Epithelial cell of proximal tubule (primary cell): ENCODE results near the gene FBN3. TPM values are rescaled to one million over a fixed set of nuclear protein-coding genes. Genes with fewer than 3 reads are reported as not detected.

Experiments
- DNase-seq: peaks from one replicate; pipeline ENCODE4 v3.0.0-alpha.2; 2011; ENCODE audit warnings: low read depth
- H3K4me3 ChIP-seq: 2 replicates; pipeline ENCODE4 v1.5.1; 2011; ENCODE audit warnings: low read depth, mild to moderate bottlenecking, low read length
- CTCF ChIP-seq: conservative IDR thresholded peaks from 2 replicates; pipeline ENCODE4 v1.5.1; 2012; ENCODE audit warnings: low read depth, mild to moderate bottlenecking, low read length
- total RNA-seq: library from RNA; depleted of rRNA; stranded (reverse); fragments of >200 nt; gene quantifications from 2 replicates; pipeline ENCODE4 v1.2.3, GENCODE V29; 2015

Gene FBN3
- total RNA-seq, 1 donor from 2014 or later = 0.06 TPM

- H3K4me3 ChIP-seq = no peak overlapping the region
- DNase-seq = no peak
- no peak for TF ChIP-seq CTCF
Measured at GRCh38 chr19:8084152-8084551, 65.2 kb downstream of the FBN3 start.

- no peak for DNase-seq
- no peak for TF ChIP-seq CTCF
- no peak overlapping the region for H3K4me3 ChIP-seq
Measured at GRCh38 chr19:8083141-8083540, 66.3 kb downstream of the FBN3 start.

- TF ChIP-seq CTCF = no peak
- no peak overlapping the region for H3K4me3 ChIP-seq
- no peak for DNase-seq
Measured at GRCh38 chr19:8081569-8082550, 67.5 kb downstream of the FBN3 start.

GRCh38 chr19:8080832-8081231, 68.6 kb downstream of the FBN3 start:
- no peak for DNase-seq
- H3K4me3 ChIP-seq = no peak overlapping the region
- no peak for TF ChIP-seq CTCF

GRCh38 chr19:8079988-8080387, 69.4 kb downstream of the FBN3 start:
- H3K4me3 ChIP-seq = no peak overlapping the region
- TF ChIP-seq CTCF = no peak
- DNase-seq = no peak

GRCh38 chr19:8075158-8076074, 74.0 kb downstream of the FBN3 start:
- DNase-seq = no peak
- TF ChIP-seq CTCF = no peak
- no peak overlapping the region for H3K4me3 ChIP-seq
